CD14-positive monocyte (primary cell): Measurements from ENCODE around the gene KIRREL3. TPM values are rescaled to one million over a fixed set of nuclear protein-coding genes. Genes with fewer than 3 reads are reported as not detected.

Experiments used
- DNase-seq, 3 donors: peaks; one replicate each; pipeline ENCODE4 v3.0.0-alpha.2; 2011 to 2022
- H2AFZ ChIP-seq: 2 replicates; pipeline ENCODE4 v1.6.0; 2012; ENCODE audit warnings: mild to moderate bottlenecking, low read depth, low read length, inconsistent platforms; ENCODE audit not compliant: insufficient read depth, poor library complexity, severe bottlenecking
- H3K27ac ChIP-seq, 2 donors: 1 replicate in 1 of 2; 2 replicates in 1 of 2; pipeline ENCODE4 v1.5.1; 2012 to 2013; ENCODE audit warnings: low read length in 2 of 2, control low read depth in 1 of 2, inconsistent platforms in 1 of 2, low read depth in 1 of 2, mild to moderate bottlenecking in 1 of 2
- H3K27me3 ChIP-seq, 2 donors: one replicate each; pipeline versions ENCODE4 v1.6.0 to v1.6.1; 2011 to 2013; ENCODE audit warnings: low read length in 2 of 2; ENCODE audit not compliant: control insufficient read depth in 2 of 2, insufficient read depth in 2 of 2
- H3K36me3 ChIP-seq, 2 donors: replicated peaks in 1 of 2; 1 replicate in 1 of 2; 2 replicates in 1 of 2; pipeline versions ENCODE4 v1.5.1 to v1.6.1; 2012 to 2013; ENCODE audit warnings: low read length in 2 of 2, control low read depth in 1 of 2, inconsistent platforms in 1 of 2, mild to moderate bottlenecking in 1 of 2; ENCODE audit not compliant: insufficient read depth in 2 of 2, control insufficient read depth in 1 of 2
- H3K4me1 ChIP-seq, 2 donors: 1 replicate in 1 of 2; 2 replicates in 1 of 2; pipeline versions ENCODE4 v1.5.1 to v1.6.1; 2012 to 2013; ENCODE audit warnings: low read length in 2 of 2, control low read depth in 1 of 2, inconsistent platforms in 1 of 2, mild to moderate bottlenecking in 1 of 2, moderate library complexity in 1 of 2; ENCODE audit not compliant: insufficient read depth in 2 of 2, control insufficient read depth in 1 of 2
- H3K4me2 ChIP-seq: replicated peaks from 2 replicates; pipeline ENCODE3; 2012; ENCODE audit warnings: low read length, moderate library complexity, mild to moderate bottlenecking; ENCODE audit not compliant: poor library complexity, severe bottlenecking; ENCODE audit errors: extremely low read depth
- H3K4me3 ChIP-seq, 3 experiments: fragments of 200-600 bp in 1 of 3; sonication (generic) in 1 of 3; replicated peaks in 1 of 3; 1 replicate in 2 of 3; 2 replicates in 1 of 3; pipeline ENCODE4 v1.5.1; 2011 to 2013; ENCODE audit warnings: low read length in 3 of 3, mild to moderate bottlenecking in 3 of 3, control low read depth in 2 of 3, low read depth in 2 of 3, inconsistent platforms in 1 of 3, moderate library complexity in 1 of 3
- H3K79me2 ChIP-seq: 2 replicates; pipeline ENCODE4 v1.6.0; 2012; ENCODE audit warnings: mild to moderate bottlenecking, control low read depth, inconsistent platforms, low read length, moderate library complexity; ENCODE audit not compliant: insufficient read depth
- H3K9ac ChIP-seq: 2 replicates; pipeline ENCODE4 v1.6.0; 2017; ENCODE audit warnings: low read length, mild to moderate bottlenecking; ENCODE audit not compliant: insufficient read depth, poor library complexity, severe bottlenecking
- H3K9me3 ChIP-seq, 2 donors: replicated peaks in 1 of 2; 1 replicate in 1 of 2; 2 replicates in 1 of 2; pipeline versions ENCODE4 v1.5.1 to v1.6.1; 2012 to 2013; ENCODE audit warnings: low read length in 2 of 2, control low read depth in 1 of 2; ENCODE audit not compliant: control insufficient read depth in 1 of 2, insufficient read depth in 1 of 2
- H4K20me1 ChIP-seq: 2 replicates; pipeline ENCODE4 v1.6.0; 2012; ENCODE audit warnings: mild to moderate bottlenecking, low read length, control low read depth, moderate library complexity; ENCODE audit not compliant: insufficient read depth
- H3K27ac Mint-ChIP-seq, 7 donors: one replicate each; pipeline ENCODE4 v1.8.0; 2020; ENCODE audit warnings: mild to moderate bottlenecking in 7 of 7, mixed read lengths in 7 of 7, moderate library complexity in 6 of 7, inconsistent platforms in 2 of 7
- H3K27me3 Mint-ChIP-seq, 3 donors: one replicate each; pipeline ENCODE4 v1.8.0; 2021 to 2022; ENCODE audit warnings: low read depth in 3 of 3, mild to moderate bottlenecking in 3 of 3, mixed read lengths in 3 of 3, moderate library complexity in 3 of 3, inconsistent platforms in 1 of 3
- H3K36me3 Mint-ChIP-seq, 2 donors: one replicate each; pipeline ENCODE4 v1.8.0; 2020; ENCODE audit warnings: mixed read lengths in 2 of 2, inconsistent platforms in 1 of 2, mild to moderate bottlenecking in 1 of 2
- H3K4me1 Mint-ChIP-seq: one replicate; pipeline ENCODE4 v1.8.0; 2020; ENCODE audit warnings: mild to moderate bottlenecking, mixed read lengths
- H3K4me3 Mint-ChIP-seq, 2 donors: one replicate each; pipeline ENCODE4 v1.8.0; 2020; ENCODE audit warnings: mild to moderate bottlenecking in 2 of 2, mixed read lengths in 2 of 2, moderate library complexity in 1 of 2
- H3K9me3 Mint-ChIP-seq, 7 donors: one replicate each; pipeline ENCODE4 v1.8.0; 2020 to 2022; ENCODE audit warnings: mixed read lengths in 7 of 7, mild to moderate bottlenecking in 6 of 7, moderate library complexity in 6 of 7, inconsistent platforms in 2 of 7
- WGBS: methylation state at CpG from one replicate; pipeline ENCODE4 v1.1.5; 2013; ENCODE audit warnings: missing lambda C conversion rate; ENCODE audit not compliant: insufficient coverage; 5-methylcytosine and 5-hydroxymethylcytosine counted together
- intact Hi-C, 2 donors: fragments of 100-400 bp; cut with micrococcal nuclease; formaldehyde crosslinking; loops; one replicate each; pipeline versions ENCODE4 v1.15.0 to v1.15.1; 2023
- polyA plus RNA-seq, 3 donors: library from polyadenylated mRNA; depleted of rRNA in 1 of 3; unstranded in 2 of 3; stranded (reverse) in 1 of 3; fragments of 300-500 nt in 2 of 3; fragments of >200 nt in 1 of 3; fragmentation: Illumina TruSeq in 2 of 3; gene quantifications; 1 replicate in 2 of 3; 2 replicates in 1 of 3; pipeline ENCODE4 v1.2.3, GENCODE V29; 2012 to 2021
- TF ChIP-seq, protein P1 (sequence below): fragments of 200-600 bp; IDR thresholded peaks from one replicate; pipeline ENCODE4 v1.8.0; 2022; ENCODE audit warnings: antibody characterized with exemption, mild to moderate bottlenecking

KIRREL3 gene
- polyA plus RNA-seq, 3 donors, result not detected

DNA sequence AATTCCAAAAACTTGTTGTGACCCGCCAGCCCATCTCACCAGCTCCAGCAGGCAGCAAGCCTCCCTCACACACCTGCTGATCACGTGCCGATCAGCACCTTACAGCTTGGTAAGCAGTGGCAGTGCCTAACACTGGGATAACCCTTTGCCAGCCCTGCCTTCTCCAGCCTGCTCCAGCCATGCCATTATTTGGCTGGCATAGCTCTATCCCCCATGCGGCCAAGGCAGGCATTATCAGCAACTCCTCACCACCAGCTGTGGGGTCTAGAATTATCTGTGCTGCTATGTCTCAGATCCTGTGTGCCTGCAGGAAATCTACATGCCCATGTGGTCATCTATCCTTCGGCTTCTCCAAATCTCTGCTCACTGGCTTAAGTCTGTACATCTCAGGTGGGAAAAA lies 430.1 kb downstream of the KIRREL3 start:
- Histone ChIP-seq H3K9ac (no peak overlapping the region), H3K79me2 (no peaks in the 10 kb centered on the region), H3K4me1 (no peaks in the 10 kb centered on the region), H3K4me3 (no peak overlapping the region), H3K36me3 (no peaks in the 10 kb centered on the region), H3K27me3 (no peaks in the 10 kb centered on the region), H2AFZ (no peak overlapping the region), H3K9me3 (no peaks in the 10 kb centered on the region), H4K20me1 (no peaks in the 10 kb centered on the region), H3K4me2 (no peak overlapping the region), H3K27ac (no peak overlapping the region)
- H3K27me3 Mint-ChIP-seq, result peaks cover 0 to 9% (median 6%) of the 10 kb centered on the region in 3 donors
- H3K9me3 Mint-ChIP-seq, result peaks cover 0 to 2% (median 0%) of the 10 kb centered on the region in 7 donors
- TF ChIP-seq, protein P1, sequence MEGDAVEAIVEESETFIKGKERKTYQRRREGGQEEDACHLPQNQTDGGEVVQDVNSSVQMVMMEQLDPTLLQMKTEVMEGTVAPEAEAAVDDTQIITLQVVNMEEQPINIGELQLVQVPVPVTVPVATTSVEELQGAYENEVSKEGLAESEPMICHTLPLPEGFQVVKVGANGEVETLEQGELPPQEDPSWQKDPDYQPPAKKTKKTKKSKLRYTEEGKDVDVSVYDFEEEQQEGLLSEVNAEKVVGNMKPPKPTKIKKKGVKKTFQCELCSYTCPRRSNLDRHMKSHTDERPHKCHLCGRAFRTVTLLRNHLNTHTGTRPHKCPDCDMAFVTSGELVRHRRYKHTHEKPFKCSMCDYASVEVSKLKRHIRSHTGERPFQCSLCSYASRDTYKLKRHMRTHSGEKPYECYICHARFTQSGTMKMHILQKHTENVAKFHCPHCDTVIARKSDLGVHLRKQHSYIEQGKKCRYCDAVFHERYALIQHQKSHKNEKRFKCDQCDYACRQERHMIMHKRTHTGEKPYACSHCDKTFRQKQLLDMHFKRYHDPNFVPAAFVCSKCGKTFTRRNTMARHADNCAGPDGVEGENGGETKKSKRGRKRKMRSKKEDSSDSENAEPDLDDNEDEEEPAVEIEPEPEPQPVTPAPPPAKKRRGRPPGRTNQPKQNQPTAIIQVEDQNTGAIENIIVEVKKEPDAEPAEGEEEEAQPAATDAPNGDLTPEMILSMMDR, result no peak
- H3K4me1 Mint-ChIP-seq, result no peaks in the 10 kb centered on the region
- WGBS, result 78% methylated on average over 4 of the region's 5 CpGs
- H3K36me3 Mint-ChIP-seq, result no peaks in the 10 kb centered on the region
- no peak overlapping the region for H3K27ac Mint-ChIP-seq
- no peak for DNase-seq
- no peak overlapping the region for H3K4me3 Mint-ChIP-seq
- intact Hi-C loops, result no loop called here

DNA sequence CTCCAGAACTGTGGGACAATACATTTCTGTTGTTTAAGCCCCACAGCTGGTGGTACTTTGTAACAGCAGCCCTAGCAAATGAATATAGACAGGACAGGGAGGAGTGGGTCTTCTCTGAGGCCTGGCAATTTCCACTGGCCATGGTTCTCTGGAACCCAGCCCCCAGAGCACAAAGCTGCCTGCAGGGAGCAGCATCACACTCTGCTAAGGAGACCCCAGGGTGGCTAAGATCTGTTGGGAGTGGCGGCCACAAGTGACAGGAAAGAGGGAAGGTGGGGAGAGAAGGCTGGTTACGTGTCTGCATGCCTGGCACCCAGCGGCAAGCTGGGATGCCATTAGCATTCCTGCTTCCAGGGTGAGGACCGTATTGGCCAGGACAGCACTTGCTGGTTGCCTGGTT lies 433.2 kb downstream of the KIRREL3 start:
- H3K27me3 Mint-ChIP-seq, result peaks cover 1 to 12% (median 8%) of the 10 kb centered on the region in 3 donors
- Histone ChIP-seq H3K4me3 (no peak overlapping the region), H3K79me2 (no peaks in the 10 kb centered on the region), H3K4me1 (no peaks in the 10 kb centered on the region), H3K36me3 (no peaks in the 10 kb centered on the region), H2AFZ (no peak overlapping the region), H3K9ac (no peak overlapping the region), H3K9me3 (no peaks in the 10 kb centered on the region), H3K4me2 (no peak overlapping the region), H3K27ac (no peak overlapping the region), H4K20me1 (no peaks in the 10 kb centered on the region), H3K27me3 (no peaks in the 10 kb centered on the region)
- DNase-seq, result no peak
- no peak overlapping the region for H3K27ac Mint-ChIP-seq
- intact Hi-C loops, result no loop called here
- H3K36me3 Mint-ChIP-seq, result no peaks in the 10 kb centered on the region
- 76% methylated on average over 4 of the region's 4 CpGs for WGBS
- H3K4me3 Mint-ChIP-seq, result no peak overlapping the region
- TF ChIP-seq, protein P1, result no peak
- no peaks in the 10 kb centered on the region for H3K9me3 Mint-ChIP-seq
- no peaks in the 10 kb centered on the region for H3K4me1 Mint-ChIP-seq
